ENCODE data around the gene PQBP1. TPM values are rescaled to one million over a fixed set of nuclear protein-coding genes. Genes with fewer than 3 reads are reported as not detected.

The PQBP1 gene
- total RNA-seq, 1 experiment from 2014 or later = 126 TPM

DNA sequence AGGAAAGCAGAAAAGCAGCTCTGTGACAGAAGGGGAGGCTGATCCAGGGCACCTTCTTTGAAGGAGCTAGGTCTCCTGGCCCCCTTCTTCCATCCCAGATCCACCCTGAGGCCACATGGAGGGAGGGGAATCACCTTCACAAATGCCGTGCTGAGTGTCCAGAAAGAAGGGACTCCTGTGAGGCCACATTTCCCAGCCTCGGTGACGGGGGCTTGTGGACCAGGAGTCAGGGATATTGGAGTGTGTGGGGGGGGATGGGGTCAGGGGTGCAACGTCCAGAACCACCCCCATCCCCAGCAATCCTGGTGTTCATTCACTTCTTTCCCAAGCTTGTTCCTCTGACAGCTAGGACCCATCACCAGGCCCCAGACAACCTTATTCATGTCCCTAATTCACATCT lies 4.8 kb upstream of the PQBP1 start:
- no peak overlapping the region for H3K4me3 Mint-ChIP-seq (ENCODE audit: unreplicated experiment)
- H3K27ac Mint-ChIP-seq (ENCODE audit: low read depth, unreplicated experiment) = no peak overlapping the region
- H3K4me1 Mint-ChIP-seq (ENCODE audit: insufficient read depth, unreplicated experiment) = peaks cover 7% of the 10 kb centered on the region
- POLR2A ChIA-PET = interaction anchor here (0.8 kb wide), 1 partner anchor 354 kb away, joined by 3 read pairs; the partner anchor contains the start of gene TBC1D25
- TF ChIP-seq, protein P1, sequence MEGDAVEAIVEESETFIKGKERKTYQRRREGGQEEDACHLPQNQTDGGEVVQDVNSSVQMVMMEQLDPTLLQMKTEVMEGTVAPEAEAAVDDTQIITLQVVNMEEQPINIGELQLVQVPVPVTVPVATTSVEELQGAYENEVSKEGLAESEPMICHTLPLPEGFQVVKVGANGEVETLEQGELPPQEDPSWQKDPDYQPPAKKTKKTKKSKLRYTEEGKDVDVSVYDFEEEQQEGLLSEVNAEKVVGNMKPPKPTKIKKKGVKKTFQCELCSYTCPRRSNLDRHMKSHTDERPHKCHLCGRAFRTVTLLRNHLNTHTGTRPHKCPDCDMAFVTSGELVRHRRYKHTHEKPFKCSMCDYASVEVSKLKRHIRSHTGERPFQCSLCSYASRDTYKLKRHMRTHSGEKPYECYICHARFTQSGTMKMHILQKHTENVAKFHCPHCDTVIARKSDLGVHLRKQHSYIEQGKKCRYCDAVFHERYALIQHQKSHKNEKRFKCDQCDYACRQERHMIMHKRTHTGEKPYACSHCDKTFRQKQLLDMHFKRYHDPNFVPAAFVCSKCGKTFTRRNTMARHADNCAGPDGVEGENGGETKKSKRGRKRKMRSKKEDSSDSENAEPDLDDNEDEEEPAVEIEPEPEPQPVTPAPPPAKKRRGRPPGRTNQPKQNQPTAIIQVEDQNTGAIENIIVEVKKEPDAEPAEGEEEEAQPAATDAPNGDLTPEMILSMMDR (IDR thresholded peaks at IDR 0.05; ENCODE audit: unreplicated experiment) = no peak
- H3K36me3 Mint-ChIP-seq (ENCODE audit: insufficient read depth, unreplicated experiment) = peaks cover 5% of the 10 kb centered on the region
- CTCF ChIA-PET = interaction anchor here (0.8 to 2.1 kb wide), 3 partner anchors 19 to 54 kb away, joined by 3 to 9 read pairs (median 4); no protein-coding TSS in a partner anchor
- peaks cover 21% of the 10 kb centered on the region for H3K9me3 Mint-ChIP-seq (ENCODE audit: unreplicated experiment)
- intact Hi-C loops (cut with micrococcal nuclease) = no loop called here
- DNase-seq (ENCODE audit: unreplicated experiment) = no peak
- no TSS peak for BruUV-seq (replicated peaks)
- H3K27me3 Mint-ChIP-seq (ENCODE audit: insufficient read depth, unreplicated experiment) = no peaks in the 10 kb centered on the region

DNA sequence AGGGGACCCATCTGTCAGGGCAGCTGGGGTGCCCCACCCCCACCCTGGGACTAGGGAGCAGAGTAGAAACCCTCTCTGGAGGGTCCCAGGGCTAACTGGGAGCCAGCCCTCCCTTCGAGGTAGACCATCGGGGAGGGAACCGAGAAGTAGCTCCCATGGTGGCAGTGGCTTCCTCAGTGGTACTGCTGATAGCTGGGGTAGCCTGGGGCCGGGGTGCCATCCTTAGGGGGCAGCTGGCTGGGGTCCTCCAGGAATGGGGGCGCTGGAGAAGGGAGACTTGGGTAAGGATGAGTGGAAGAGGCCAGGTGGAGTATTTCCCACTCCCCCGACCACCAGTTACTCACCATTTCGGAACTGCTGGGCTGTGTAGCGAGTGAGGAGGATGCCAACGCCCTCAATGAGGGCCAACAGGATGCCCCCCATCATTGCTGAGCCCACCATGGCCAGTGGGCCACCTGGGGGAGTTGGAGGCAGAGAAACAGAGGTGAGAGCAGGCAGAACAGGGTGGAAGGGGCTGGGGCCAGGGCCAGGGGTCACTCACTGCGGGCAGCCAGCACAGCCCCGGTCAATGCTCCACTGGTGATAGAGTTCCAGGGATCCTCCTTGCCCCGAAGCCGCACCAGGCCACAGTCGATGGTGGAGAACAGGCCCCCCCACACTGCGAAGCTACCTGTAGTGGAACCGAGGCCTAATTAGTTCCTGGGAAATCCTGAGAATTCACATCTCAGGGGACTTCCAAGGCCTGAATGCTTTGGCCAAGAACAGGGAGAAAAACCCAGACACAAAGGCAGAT lies 4.0 kb upstream of the PQBP1 start:
- intact Hi-C loops (cut with micrococcal nuclease) = no loop called here

GRCh38 chrX:48894891-48895290 lies 2.8 kb upstream of the PQBP1 start:
- no TSS peak for BruUV-seq (replicated peaks)
- Mint-ChIP-seq H3K4me3 (ENCODE audit: unreplicated experiment) (peak overlapping the region; percentile 28), H3K4me1 (ENCODE audit: insufficient read depth, unreplicated experiment) (peaks cover 7% of the 10 kb centered on the region), H3K36me3 (ENCODE audit: insufficient read depth, unreplicated experiment) (peaks cover 12% of the 10 kb centered on the region), H3K27ac (ENCODE audit: low read depth, unreplicated experiment) (no peak overlapping the region), H3K27me3 (ENCODE audit: insufficient read depth, unreplicated experiment) (no peaks in the 10 kb centered on the region), H3K9me3 (ENCODE audit: unreplicated experiment) (peaks cover 20% of the 10 kb centered on the region)
- ChIA-PET POLR2A (no interaction called here), CTCF (interaction anchor here (0.6 to 0.8 kb wide), 2 partner anchors 51 to 295 kb away, joined by 3 read pairs; no protein-coding TSS in a partner anchor)
- TF ChIP-seq, protein P1 (IDR thresholded peaks at IDR 0.05; ENCODE audit: unreplicated experiment) = no peak
- intact Hi-C loops (cut with micrococcal nuclease) = no loop called here
- no peak for DNase-seq (ENCODE audit: unreplicated experiment)

More for the DNA sequence above, 4.0 kb upstream of the PQBP1 start:
- peaks cover 7% of the 10 kb centered on the region for H3K4me1 Mint-ChIP-seq (ENCODE audit: insufficient read depth, unreplicated experiment)
- BruUV-seq (replicated peaks) = no TSS peak
- DNase-seq (ENCODE audit: unreplicated experiment) = no peak
- H3K9me3 Mint-ChIP-seq (ENCODE audit: unreplicated experiment) = peaks cover 21% of the 10 kb centered on the region
- H3K27me3 Mint-ChIP-seq (ENCODE audit: insufficient read depth, unreplicated experiment) = no peaks in the 10 kb centered on the region
- H3K36me3 Mint-ChIP-seq (ENCODE audit: insufficient read depth, unreplicated experiment) = peaks cover 5% of the 10 kb centered on the region
- POLR2A ChIA-PET = no interaction called here
- CTCF ChIA-PET = interaction anchor here (0.6 to 1.5 kb wide), 3 partner anchors 18 to 132 kb away, joined by 3 to 4 read pairs (median 3); partner anchors contain the start of gene GLOD5
- TF ChIP-seq, protein P1 (IDR thresholded peaks at IDR 0.05; ENCODE audit: unreplicated experiment) = no peak
- H3K4me3 Mint-ChIP-seq (ENCODE audit: unreplicated experiment) = no peak overlapping the region
- no peak overlapping the region for H3K27ac Mint-ChIP-seq (ENCODE audit: low read depth, unreplicated experiment)

GRCh38 chrX:48896611-48897011 lies 1.1 kb upstream of the PQBP1 start:
- ChIA-PET CTCF (interaction anchor here (0.6 to 1.4 kb wide), 4 partner anchors 19 to 176 kb away, joined by 3 to 7 read pairs (median 3); no protein-coding TSS in a partner anchor), POLR2A (interaction anchor here (0.9 to 3.9 kb wide), 7 partner anchors 9 to 159 kb away, joined by 3 to 57 read pairs (median 4); partner anchors contain the start of genes HDAC6, OTUD5 and SLC35A2)
- TF ChIP-seq, protein P1 (IDR thresholded peaks at IDR 0.05; ENCODE audit: unreplicated experiment) = no peak
- Mint-ChIP-seq H3K4me1 (ENCODE audit: insufficient read depth, unreplicated experiment) (no peaks in the 10 kb centered on the region), H3K27ac (ENCODE audit: low read depth, unreplicated experiment) (peak overlapping the region; percentile 96), H3K36me3 (ENCODE audit: insufficient read depth, unreplicated experiment) (peaks cover 20% of the 10 kb centered on the region), H3K27me3 (ENCODE audit: insufficient read depth, unreplicated experiment) (no peaks in the 10 kb centered on the region), H3K9me3 (ENCODE audit: unreplicated experiment) (peaks cover 7% of the 10 kb centered on the region), H3K4me3 (ENCODE audit: unreplicated experiment) (peak overlapping the region; percentile 82)
- BruUV-seq (replicated peaks) = no TSS peak
- intact Hi-C loops (cut with micrococcal nuclease) = no loop called here
- DNase-seq (ENCODE audit: unreplicated experiment) = no peak
